Thyroid gland (tissue), 4 donors: ENCODE results near the gene WNT3. TPM values are rescaled to one million over a fixed set of nuclear protein-coding genes. Genes with fewer than 3 reads are reported as not detected.

Experiments used
- DNase-seq, 2 donors: peaks; one replicate each; pipeline ENCODE4 v3.0.0-alpha.2; 2019
- H3K27ac ChIP-seq, 3 donors: fragments of 200-600 bp; sonication (generic); 1 replicate in 2 of 3; 2 replicates in 1 of 3; pipeline ENCODE4 v1.5.1; 2016 to 2019; ENCODE audit warnings: mild to moderate bottlenecking in 1 of 3, moderate library complexity in 1 of 3
- H3K27me3 ChIP-seq: fragments of 200-600 bp; sonication (generic); one replicate; pipeline ENCODE4 v1.5.1; 2019
- H3K36me3 ChIP-seq, 2 donors: fragments of 200-600 bp; sonication (generic); one replicate each; pipeline ENCODE4 v1.5.1; 2016 to 2019
- H3K4me1 ChIP-seq, 2 donors: fragments of 200-600 bp; sonication (generic); one replicate each; pipeline ENCODE4 v1.5.1; 2017 to 2019
- H3K4me3 ChIP-seq, 3 donors: fragments of 200-600 bp; sonication (generic); replicated peaks in 1 of 3; 1 replicate in 2 of 3; 2 replicates in 1 of 3; pipeline ENCODE4 v1.5.1; 2016; ENCODE audit warnings: mild to moderate bottlenecking in 1 of 3
- H3K9me3 ChIP-seq: fragments of 200-600 bp; sonication (generic); one replicate; pipeline ENCODE4 v1.5.1; 2017
- CTCF ChIP-seq, 6 experiments: fragments of 200-600 bp in 3 of 6; fragments of 450-650 bp in 3 of 6; sonication (generic) in 3 of 6; IDR thresholded peaks; one replicate each; pipeline ENCODE4 v1.5.1; 2016 to 2019; ENCODE audit warnings: antibody characterized with exemption in 6 of 6, mild to moderate bottlenecking in 2 of 6, inconsistent platforms in 1 of 6, moderate library complexity in 1 of 6
- POLR2A ChIP-seq, 2 donors: fragments of 450-650 bp; IDR thresholded peaks; one replicate each; pipeline ENCODE4 v1.6.1; 2017; ENCODE audit warnings: antibody characterized with exemption in 2 of 2, mild to moderate bottlenecking in 2 of 2, moderate library complexity in 1 of 2
- WGBS, 2 donors: methylation state at CpG; one replicate each; pipeline ENCODE4 v1.1.5; 2017; 5-methylcytosine and 5-hydroxymethylcytosine counted together
- intact Hi-C: fragments of 100-400 bp; cut with DNase I; formaldehyde crosslinking; loops from one replicate; pipeline ENCODE4 v1.15.1; 2023
- total RNA-seq, 4 donors: library from RNA; depleted of rRNA; stranded (reverse); fragments of >200 nt; gene quantifications; one replicate each; pipeline ENCODE4 v1.2.3, GENCODE V29; 2016

Gene WNT3
- total RNA-seq, 4 donors from 2014 or later, result 0.68 to 2.4 (median 0.82) TPM

DNA sequence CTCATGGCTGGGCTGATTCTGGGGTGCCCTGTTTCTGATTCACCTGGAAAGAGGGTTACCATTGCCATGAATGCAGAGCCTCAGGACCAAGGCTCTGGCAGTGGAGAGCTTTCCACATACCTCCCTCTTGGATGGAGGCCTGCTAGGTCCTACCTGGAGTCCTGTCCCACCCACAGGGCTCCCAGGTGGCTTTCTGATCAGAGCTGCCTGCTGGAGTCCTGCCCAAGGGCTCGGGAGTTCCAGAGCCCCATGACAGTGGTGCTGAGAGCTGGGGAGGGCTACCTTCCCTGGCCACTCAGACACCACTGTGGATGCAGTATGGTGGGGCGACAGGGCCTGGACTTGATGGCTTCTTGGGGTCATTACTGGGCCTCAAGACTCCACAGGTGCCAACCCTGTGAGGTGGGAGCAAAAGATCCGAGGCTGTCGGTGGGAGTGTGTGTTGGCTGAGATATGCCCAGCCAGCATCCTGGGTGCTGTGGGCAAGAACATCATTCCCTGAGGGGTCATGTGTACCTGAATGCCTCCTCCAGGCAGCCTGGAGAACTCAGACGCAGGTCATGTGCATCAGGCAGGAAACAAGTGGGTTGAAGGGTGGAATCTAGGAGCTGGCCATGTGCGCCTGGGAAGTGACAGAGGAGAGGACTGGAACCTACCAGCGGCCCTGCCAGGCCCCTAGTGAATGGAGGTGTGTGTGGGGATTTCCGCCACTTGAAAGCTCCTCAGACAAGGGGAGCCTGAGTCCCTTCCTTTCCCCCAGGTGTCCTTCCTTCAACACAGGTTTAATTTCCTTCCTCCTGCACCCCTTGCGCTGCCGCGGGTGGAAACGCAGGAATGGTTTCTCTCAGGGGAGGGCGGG lies 2.3 kb upstream of the WNT3 start:
- WGBS, 2 donors, result 28 to 39% methylated on average over 5 to 13 of the region's 13 CpGs
- peaks cover 38% of the 10 kb centered on the region for H3K27me3 ChIP-seq

DNA sequence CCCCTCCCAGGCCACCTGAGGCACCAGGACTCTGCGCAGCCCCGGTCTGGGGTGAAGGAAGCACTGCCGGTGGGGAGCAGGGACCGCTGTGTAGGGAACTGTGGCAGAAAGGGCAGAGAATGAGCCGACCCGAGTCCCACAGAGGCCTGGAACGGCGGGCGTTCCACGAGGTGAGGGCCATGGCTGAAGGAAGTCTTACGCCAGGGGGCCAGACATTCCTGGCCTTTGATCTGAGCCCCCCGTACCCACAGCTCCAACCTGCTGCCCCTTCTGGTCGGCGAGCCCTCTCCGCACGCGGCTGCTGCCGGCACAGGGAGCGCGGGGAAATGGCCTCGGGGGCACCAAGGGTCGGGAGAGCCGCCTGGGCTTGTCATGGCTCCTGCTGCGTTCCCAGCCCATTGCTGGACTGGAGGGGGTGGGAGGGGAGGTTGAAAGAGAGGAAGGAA lies 1.4 kb upstream of the WNT3 start:
- H3K4me1 ChIP-seq, result peaks cover 4 to 17% of the 10 kb centered on the region in 2 donors
- no peak overlapping the region for H3K4me3 ChIP-seq
- WGBS, 2 donors, result 16 to 25% methylated on average over 13 to 24 of the region's 24 CpGs
- intact Hi-C loops, result no loop called here
- H3K27me3 ChIP-seq, result peaks cover 38% of the 10 kb centered on the region
- no peak overlapping the region for H3K27ac ChIP-seq
- DNase-seq, result no peak
- H3K36me3 ChIP-seq, result no peaks in the 10 kb centered on the region
- H3K9me3 ChIP-seq, result no peaks in the 10 kb centered on the region
- TF ChIP-seq POLR2A (IDR thresholded peaks at IDR 0.05) (no peak), CTCF (IDR thresholded peaks at IDR 0.05) (no peak)

More for the DNA sequence above, 2.3 kb upstream of the WNT3 start:
- Histone ChIP-seq H3K9me3 (no peaks in the 10 kb centered on the region), H3K27ac (no peak overlapping the region), H3K4me1 (peaks cover 4 to 17% of the 10 kb centered on the region in 2 donors), H3K4me3 (no peak overlapping the region), H3K36me3 (no peaks in the 10 kb centered on the region)
- no peak for TF ChIP-seq CTCF (IDR thresholded peaks at IDR 0.05)
- intact Hi-C loops, result no loop called here
- no peak for DNase-seq

GRCh38 chr17:46818929-46819859 lies 702 bp upstream of the WNT3 start:
- no peaks in the 10 kb centered on the region for H3K9me3 ChIP-seq
- H3K36me3 ChIP-seq, result no peaks in the 10 kb centered on the region
- WGBS, 2 donors, result 5 to 8% methylated on average over 10 to 37 of the region's 72 CpGs
- H3K27me3 ChIP-seq, result peaks cover 38% of the 10 kb centered on the region
- TF ChIP-seq CTCF (IDR thresholded peaks at IDR 0.05) (no peak), POLR2A (IDR thresholded peaks at IDR 0.05) (no peak)
- H3K4me1 ChIP-seq, result peaks cover 4 to 17% of the 10 kb centered on the region in 2 donors
- H3K4me3 ChIP-seq, result no peak overlapping the region
- intact Hi-C loops, result no loop called here
- H3K27ac ChIP-seq, result no peak overlapping the region
- no peak for DNase-seq

- WGBS, 2 donors, result 11 to 13% methylated on average over 5 of the region's 5 CpGs
- intact Hi-C loops, result no loop called here
- no peak for TF ChIP-seq CTCF (IDR thresholded peaks at IDR 0.05)
- no peak for TF ChIP-seq POLR2A (IDR thresholded peaks at IDR 0.05)
- Histone ChIP-seq H3K36me3 (no peaks in the 10 kb centered on the region), H3K4me1 (peaks cover 4 to 17% of the 10 kb centered on the region in 2 donors), H3K4me3 (no peak overlapping the region), H3K27me3 (peaks cover 38% of the 10 kb centered on the region), H3K27ac (no peak overlapping the region), H3K9me3 (no peaks in the 10 kb centered on the region)
- no peak for DNase-seq
These were observed 637 bp downstream of the WNT3 start for GRCh38 chr17:46817901-46818209.
